PC-3 (cell line): ENCODE measurements around the gene RASSF5. TPM values are rescaled to one million over a fixed set of nuclear protein-coding genes. Genes with fewer than 3 reads are reported as not detected.

Experiments used
- ATAC-seq: fragments of 200-7000 bp; cut with Tn5 transposase; 2 replicates; pipeline ENCODE4 v1.9.1; 2020; ENCODE audit warnings: mild to moderate bottlenecking, moderate library complexity
- BruUV-seq: library from RNA; stranded (reverse); fragments of 400-500 nt; replicated peaks from 2 replicates; lab custom pipeline; 2021; lab: Mats Ljungman, UMichigan
- CTCF ChIA-PET: fragments of 300-600 bp; sonication (Branson Sonifier 250); formaldehyde crosslinking; loops from one replicate; lab custom pipeline; 2022; ENCODE audit warnings: antibody characterized with exemption; lab: Charles Lee
- POLR2A ChIA-PET: fragments of 300-600 bp; sonication (Branson Sonifier 250); formaldehyde crosslinking; loops from one replicate; lab custom pipeline; 2022; ENCODE audit warnings: antibody characterized with exemption; ENCODE audit not compliant: unreplicated experiment; lab: Charles Lee
- DNase-seq: peaks from one replicate; pipeline ENCODE4 v3.0.0-alpha.2; 2015
- H2AFZ ChIP-seq: fragments of 300-600 bp; sonication (generic); 2 replicates; pipeline ENCODE4 v1.6.0; 2016; ENCODE audit warnings: antibody characterized with exemption, low read length
- H3F3A ChIP-seq: fragments of 300-600 bp; sonication (generic); one replicate; pipeline ENCODE4 v1.6.0; 2017; ENCODE audit warnings: antibody characterized with exemption, low read length, control low read depth, mild to moderate bottlenecking; ENCODE audit not compliant: unreplicated experiment
- H3K27ac ChIP-seq: fragments of 300-600 bp; sonication (generic); 2 replicates; pipeline ENCODE4 v1.5.1; 2016; ENCODE audit warnings: mild to moderate bottlenecking, low read length
- H3K27me3 ChIP-seq: fragments of 300-600 bp; sonication (generic); 2 replicates; pipeline ENCODE4 v1.6.1; 2016; ENCODE audit warnings: low read length, mixed read lengths
- H3K36me3 ChIP-seq: fragments of 300-600 bp; sonication (generic); 2 replicates; pipeline ENCODE4 v1.6.1; 2016; ENCODE audit warnings: low read depth, mixed run types, low read length, mixed read lengths
- H3K4me1 ChIP-seq: fragments of 300-600 bp; sonication (generic); 2 replicates; pipeline ENCODE4 v1.5.1; 2016; ENCODE audit warnings: low read length; ENCODE audit not compliant: insufficient read depth
- H3K4me2 ChIP-seq: fragments of 300-600 bp; sonication (generic); 2 replicates; pipeline ENCODE4 v1.6.0; 2016; ENCODE audit warnings: low read length
- H3K4me3 ChIP-seq: fragments of 300-600 bp; sonication (generic); 2 replicates; pipeline ENCODE4 v1.5.1; 2016; ENCODE audit warnings: mild to moderate bottlenecking, low read length, mixed read lengths
- H3K79me2 ChIP-seq: fragments of 300-600 bp; sonication (generic); 2 replicates; pipeline ENCODE4 v1.6.1; 2017; ENCODE audit warnings: low read length, mixed read lengths
- H3K9ac ChIP-seq: fragments of 300-600 bp; sonication (generic); 2 replicates; pipeline ENCODE4 v1.6.0; 2016; ENCODE audit warnings: mild to moderate bottlenecking, low read length
- H3K9me2 ChIP-seq: fragments of 300-600 bp; sonication (generic); replicated peaks from 2 replicates; pipeline ENCODE4 v1.6.1; 2016; ENCODE audit warnings: mixed run types, low read length, mixed read lengths
- H3K9me3 ChIP-seq: fragments of 300-600 bp; sonication (generic); 2 replicates; pipeline ENCODE4 v1.6.1; 2016; ENCODE audit warnings: low read length, mixed read lengths
- H4K20me1 ChIP-seq: fragments of 300-600 bp; sonication (generic); 2 replicates; pipeline ENCODE4 v1.6.1; 2016; ENCODE audit warnings: low read length, mixed read lengths
- CTCF ChIP-seq: fragments of 300-600 bp; sonication (generic); conservative IDR thresholded peaks from 2 replicates; pipeline ENCODE4 v1.5.1; 2017; ENCODE audit warnings: antibody characterized with exemption, low read depth, mild to moderate bottlenecking, low read length
- EZH2 ChIP-seq: fragments of 300-600 bp; sonication (generic); IDR thresholded peaks from one replicate; pipeline ENCODE4 v1.6.1; 2017; ENCODE audit warnings: antibody characterized with exemption, mild to moderate bottlenecking, low read length; ENCODE audit not compliant: unreplicated experiment
- EZH2phosphoT487 ChIP-seq: fragments of 300-600 bp; sonication (generic); IDR thresholded peaks from 2 replicates; pipeline ENCODE4 v1.6.1; 2018; ENCODE audit warnings: mild to moderate bottlenecking, antibody characterized with exemption, low read length, borderline replicate concordance
- intact Hi-C: fragments of 100-400 bp; cut with micrococcal nuclease; formaldehyde crosslinking; loops from 2 replicates; pipeline ENCODE4 v1.9.0; 2023
- total RNA-seq: library from RNA; depleted of rRNA; stranded (reverse); fragments of >200 nt; gene quantifications from 2 replicates; pipeline ENCODE4 v1.2.3, GENCODE V29; 2014

Gene RASSF5
- total RNA-seq, 1 experiment from 2014 or later = 15.5 TPM

DNA sequence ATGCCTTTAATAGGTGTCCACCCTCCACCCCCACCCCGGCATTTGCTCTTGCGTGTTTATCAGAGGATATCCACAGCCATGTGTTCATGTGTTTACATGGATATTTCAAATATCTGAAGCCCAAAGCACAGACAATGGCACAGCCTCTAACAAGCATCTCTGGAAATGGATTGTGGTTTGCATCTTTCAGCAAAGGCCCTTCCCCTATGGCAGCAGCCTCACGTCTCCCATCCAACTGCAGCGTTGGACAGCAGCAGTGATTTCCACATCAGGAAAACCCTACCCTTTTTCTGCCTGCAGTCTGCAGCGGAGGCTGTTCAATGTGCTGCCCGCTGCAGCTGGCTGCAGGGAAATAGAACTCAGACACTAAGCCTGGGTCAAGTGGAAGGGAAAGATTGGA is 1.6 kb downstream of the RASSF5 start:
- intact Hi-C loops = loop anchor here (5.0 kb wide), 1 partner anchor 153 kb away; no protein-coding TSS in a partner anchor
- no TSS peak for BruUV-seq
- H3K9ac ChIP-seq = no peak overlapping the region
- no peak overlapping the region for H3K27ac ChIP-seq
- POLR2A ChIA-PET = no interaction called here
- peaks cover 57% of the 10 kb centered on the region for H3K4me1 ChIP-seq
- CTCF ChIA-PET = no interaction called here
- TF ChIP-seq EZH2phosphoT487 (no peak), CTCF (no peak), EZH2 (no peak)
- DNase-seq (no peak), ATAC-seq (no peak)
- no peaks in the 10 kb centered on the region for H3K79me2 ChIP-seq
- H3K36me3 ChIP-seq = no peaks in the 10 kb centered on the region
- peak overlapping the region; percentile 86; the same call in 1 of the 2 replicates for H3K4me2 ChIP-seq
- no peaks in the 10 kb centered on the region for H3K27me3 ChIP-seq
- peak overlapping the region; percentile 69; the same call in 1 of the 2 replicates for H3K4me3 ChIP-seq
- no peaks in the 10 kb centered on the region for H3K9me2 ChIP-seq
- no peaks in the 10 kb centered on the region for H4K20me1 ChIP-seq
- H3K9me3 ChIP-seq = no peaks in the 10 kb centered on the region
- H2AFZ ChIP-seq = no peak overlapping the region
- peaks cover 4% of the 10 kb centered on the region for H3F3A ChIP-seq

DNA sequence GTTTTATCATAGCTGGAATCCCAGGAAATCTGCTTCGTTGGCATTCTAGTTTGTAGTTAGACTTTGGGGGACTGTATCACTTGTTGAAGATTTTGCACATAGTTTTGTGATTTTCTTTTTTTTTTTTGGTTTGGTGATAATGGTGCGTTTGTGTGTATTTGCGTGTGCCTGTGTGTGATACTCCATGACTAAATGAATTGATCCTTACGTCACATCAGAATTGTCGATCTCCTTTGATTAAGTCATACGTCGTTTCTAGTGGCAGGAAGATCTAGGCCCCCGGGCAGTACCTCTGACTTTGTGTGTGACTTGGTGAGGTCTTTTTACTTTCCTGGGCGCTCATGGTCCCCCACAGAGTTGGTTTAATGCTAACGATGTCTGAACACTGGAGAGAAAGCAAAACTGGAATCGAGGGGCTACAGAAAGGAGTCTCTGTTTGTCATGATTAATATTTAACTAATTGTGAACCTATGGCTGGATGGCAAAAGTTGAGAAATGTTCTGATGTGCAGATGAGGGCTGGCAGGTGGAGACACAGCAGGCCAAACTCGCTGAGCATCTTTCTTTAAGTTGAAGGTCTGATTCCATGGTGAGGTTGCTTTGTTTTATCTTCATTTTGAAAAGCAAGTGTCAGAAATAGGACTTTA is 2.4 kb downstream of the RASSF5 start:
- Histone ChIP-seq H3K27ac (no peak overlapping the region), H3K79me2 (no peaks in the 10 kb centered on the region), H3K27me3 (no peaks in the 10 kb centered on the region), H3F3A (peaks cover 4% of the 10 kb centered on the region), H3K9me3 (no peaks in the 10 kb centered on the region), H2AFZ (no peak overlapping the region), H3K9ac (no peak overlapping the region), H3K4me3 (no peak overlapping the region), H3K4me2 (no peak overlapping the region), H3K9me2 (no peaks in the 10 kb centered on the region), H3K4me1 (peaks cover 58% of the 10 kb centered on the region), H4K20me1 (no peaks in the 10 kb centered on the region), H3K36me3 (no peaks in the 10 kb centered on the region)
- ChIA-PET CTCF (no interaction called here), POLR2A (no interaction called here)
- ATAC-seq (no peak), DNase-seq (no peak)
- intact Hi-C loops = loop anchor here (5.0 kb wide), 1 partner anchor 153 kb away; no protein-coding TSS in a partner anchor
- BruUV-seq = no TSS peak
- TF ChIP-seq EZH2 (no peak), CTCF (no peak), EZH2phosphoT487 (no peak)

- CTCF ChIA-PET = no interaction called here
These were observed 3.0 kb downstream of the RASSF5 start for GRCh38 chr1:206510371-206510770.

More at GRCh38 chr1:206510371-206510770, 3.0 kb downstream of the RASSF5 start:
- Histone ChIP-seq H3K4me1 (peaks cover 54% of the 10 kb centered on the region), H3K79me2 (no peaks in the 10 kb centered on the region), H3K36me3 (no peaks in the 10 kb centered on the region), H3F3A (peaks cover 4% of the 10 kb centered on the region), H4K20me1 (no peaks in the 10 kb centered on the region), H3K9ac (no peak overlapping the region), H2AFZ (no peak overlapping the region), H3K27me3 (no peaks in the 10 kb centered on the region), H3K9me2 (no peaks in the 10 kb centered on the region), H3K4me3 (no peak overlapping the region), H3K4me2 (no peak overlapping the region), H3K27ac (no peak overlapping the region), H3K9me3 (no peaks in the 10 kb centered on the region)
- BruUV-seq = no TSS peak
- intact Hi-C loops = no loop called here
- DNase-seq = no peak
- no peak for ATAC-seq
- TF ChIP-seq EZH2 = no peak
- TF ChIP-seq EZH2phosphoT487 = no peak
- TF ChIP-seq CTCF = no peak
- POLR2A ChIA-PET = no interaction called here
